Panc1 (cell line): ENCODE data around the gene FBXL17.

Source experiments
- CTCF ChIP-seq: fragments of 450-650 bp; IDR thresholded peaks from 2 replicates; pipeline ENCODE4 v1.5.1; 2017; ENCODE audit warnings: mild to moderate bottlenecking
- POLR2AphosphoS5 ChIP-seq: IDR thresholded peaks from 2 replicates; pipeline ENCODE4 v1.6.1; 2012; ENCODE audit warnings: mild to moderate bottlenecking, low read depth, low read length, moderate library complexity
- REST ChIP-seq, 2 experiments: IDR thresholded peaks; 2 replicates each; pipeline ENCODE4 v1.6.1; 2011 to 2012; ENCODE audit warnings: low read depth in 2 of 2, control low read depth in 1 of 2, low read length in 1 of 2, mild to moderate bottlenecking in 1 of 2, moderate library complexity in 1 of 2; ENCODE audit not compliant: insufficient read depth in 1 of 2
- TCF7L2 ChIP-seq: IDR thresholded peaks from 2 replicates; pipeline ENCODE4 v1.6.1; 2011; ENCODE audit warnings: mild to moderate bottlenecking, low read depth, low read length, inconsistent platforms

GRCh38 chr5:107968406-107968843 is 413.5 kb downstream of the FBXL17 start:
- TF ChIP-seq POLR2AphosphoS5, result no peak
- TF ChIP-seq CTCF, result no peak
- TF ChIP-seq REST (IDR thresholded peaks at IDR 0.05; ENCODE audit: insufficient read depth in 1 of 2, low read depth in 2 of 2, low read length in 1 of 2), result no peak
- no peak for TF ChIP-seq TCF7L2
